GM19328 (cell line): ENCODE measurements around the gene SLC9B2.

ENCODE experiments used
- ATAC-seq: cut with Tn5 transposase; IDR thresholded peaks from one replicate; pipeline ENCODE4 v1.9.1; 2021; ENCODE audit warnings: mild to moderate bottlenecking, moderate library complexity; ENCODE audit not compliant: unreplicated experiment

SLC9B2 gene

DNA sequence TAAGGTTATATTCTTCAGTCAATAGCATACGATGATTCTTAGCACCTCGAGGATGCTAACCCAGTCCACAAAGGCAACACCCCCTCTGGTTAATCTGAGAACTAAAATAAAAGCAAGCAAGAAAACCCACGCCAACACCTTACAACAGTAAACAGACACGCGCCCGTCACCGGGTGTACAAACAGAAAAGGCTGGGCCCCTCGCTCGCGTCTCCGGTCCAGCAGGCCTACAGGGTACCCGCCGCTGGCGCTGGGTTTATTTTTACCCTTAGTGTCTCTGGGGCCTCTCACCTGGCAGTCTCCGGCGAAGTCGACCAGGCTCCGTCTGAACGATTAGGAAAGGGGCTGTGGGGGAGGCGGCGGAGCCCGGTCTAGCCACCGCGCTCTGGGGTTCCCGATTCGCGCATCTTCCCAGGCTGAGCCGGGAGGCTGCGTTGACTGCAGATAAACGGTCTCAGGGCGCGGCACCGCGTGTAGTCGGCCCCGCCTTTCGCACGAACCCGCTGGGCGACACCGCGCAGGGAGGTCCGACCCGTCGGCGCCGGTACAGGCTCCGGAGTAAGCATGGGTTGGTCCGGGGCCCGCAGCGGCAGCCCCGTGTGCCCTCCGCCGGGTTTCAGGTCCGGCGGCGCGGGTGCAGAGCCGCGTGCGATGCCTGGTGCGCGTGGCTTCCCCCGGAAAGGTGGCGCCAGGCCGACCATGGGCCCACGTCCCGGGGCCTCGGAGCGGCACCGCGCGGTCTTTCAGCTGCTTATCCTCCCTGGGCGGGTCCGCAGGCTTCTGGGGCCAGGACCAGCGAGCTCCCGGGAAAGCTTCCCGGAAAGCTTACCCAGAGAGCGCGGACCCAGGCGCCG, 441 bp downstream of the SLC9B2 start:
- peak; percentile 48 for ATAC-seq

DNA sequence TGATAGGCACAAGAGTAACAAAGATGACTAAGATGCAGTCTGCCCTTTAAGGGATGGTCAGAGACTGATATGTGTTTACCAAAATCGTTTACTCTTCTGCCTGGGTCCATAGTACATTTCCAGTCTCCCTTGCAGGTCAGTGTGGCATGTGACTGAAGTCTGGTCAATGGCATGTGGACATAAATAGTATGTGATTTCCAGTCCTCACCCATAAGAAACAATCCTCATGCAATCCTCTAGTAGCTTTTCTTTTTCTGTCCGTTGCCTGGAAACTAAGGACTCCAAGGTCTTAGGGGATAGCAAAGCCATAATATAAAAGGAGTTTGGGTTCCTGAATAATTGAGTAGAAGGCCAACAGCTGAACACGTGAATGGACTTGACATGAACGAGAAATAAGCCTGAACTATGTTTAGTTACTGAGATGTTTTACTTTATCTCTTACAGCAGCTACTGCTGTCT, 1.1 kb downstream of the SLC9B2 start:
- ATAC-seq, result no peak

DNA sequence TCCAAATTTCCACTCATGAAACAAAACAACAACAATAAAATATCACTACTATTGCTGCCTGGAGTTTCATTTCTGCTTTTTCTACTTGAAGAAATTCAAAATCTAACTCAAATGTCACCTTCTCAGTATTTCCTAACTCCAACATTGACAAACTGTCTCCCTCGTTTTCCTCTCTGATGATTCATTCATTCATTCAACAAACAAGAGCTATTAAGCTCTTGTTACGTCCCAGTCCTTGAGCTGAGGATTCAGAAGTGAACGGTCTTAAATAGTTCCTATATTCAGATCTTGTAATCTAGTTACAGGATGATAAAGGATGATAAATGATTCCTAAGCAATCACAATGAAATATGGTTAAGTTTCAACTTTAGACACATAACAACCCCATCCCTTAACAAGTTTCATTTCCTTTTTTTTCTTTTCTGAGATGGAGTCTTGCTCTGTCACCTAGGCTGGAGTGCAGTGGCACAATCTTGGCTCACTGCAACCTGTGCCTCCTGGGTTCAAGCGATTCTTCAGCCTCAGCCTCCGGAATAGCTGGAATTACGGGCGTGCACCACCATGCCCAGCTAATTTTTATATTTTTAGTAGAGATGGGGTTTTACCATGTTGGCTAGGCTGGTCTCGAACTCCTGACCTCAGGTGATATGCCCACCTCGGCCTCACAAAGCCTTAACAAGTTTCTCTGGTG, 1.7 kb downstream of the SLC9B2 start:
- peak; percentile 33 for ATAC-seq

DNA sequence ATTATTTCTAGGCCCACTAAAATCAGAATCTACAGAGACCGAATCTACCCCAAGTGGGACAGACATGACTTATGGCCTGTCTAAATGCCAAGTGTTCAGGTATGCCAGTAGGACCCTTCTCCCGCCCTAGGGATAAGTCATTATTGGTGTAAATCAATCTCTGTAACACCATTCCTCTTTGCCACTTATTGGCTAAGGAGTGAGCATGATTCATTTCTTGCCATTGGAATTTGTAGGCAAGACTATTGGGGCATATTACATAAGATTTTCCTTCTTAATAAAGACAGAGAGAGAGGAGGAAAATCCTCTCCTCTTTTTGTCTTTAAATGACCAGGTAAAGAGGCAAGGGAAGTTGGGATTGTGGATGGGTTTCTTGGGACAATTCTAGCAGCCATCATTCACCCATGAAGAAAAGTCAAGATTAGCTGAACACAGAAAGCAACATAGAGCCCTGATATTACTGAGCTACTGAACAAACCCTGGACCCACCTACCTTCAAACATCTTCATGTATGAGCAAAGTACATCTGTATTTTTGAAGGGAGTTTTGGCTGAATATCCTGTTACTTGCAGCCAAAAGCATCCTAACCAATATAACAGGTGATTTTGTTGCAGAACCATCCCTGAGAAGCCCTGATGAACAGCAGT, 2.6 kb downstream of the SLC9B2 start:
- ATAC-seq, result no peak

DNA sequence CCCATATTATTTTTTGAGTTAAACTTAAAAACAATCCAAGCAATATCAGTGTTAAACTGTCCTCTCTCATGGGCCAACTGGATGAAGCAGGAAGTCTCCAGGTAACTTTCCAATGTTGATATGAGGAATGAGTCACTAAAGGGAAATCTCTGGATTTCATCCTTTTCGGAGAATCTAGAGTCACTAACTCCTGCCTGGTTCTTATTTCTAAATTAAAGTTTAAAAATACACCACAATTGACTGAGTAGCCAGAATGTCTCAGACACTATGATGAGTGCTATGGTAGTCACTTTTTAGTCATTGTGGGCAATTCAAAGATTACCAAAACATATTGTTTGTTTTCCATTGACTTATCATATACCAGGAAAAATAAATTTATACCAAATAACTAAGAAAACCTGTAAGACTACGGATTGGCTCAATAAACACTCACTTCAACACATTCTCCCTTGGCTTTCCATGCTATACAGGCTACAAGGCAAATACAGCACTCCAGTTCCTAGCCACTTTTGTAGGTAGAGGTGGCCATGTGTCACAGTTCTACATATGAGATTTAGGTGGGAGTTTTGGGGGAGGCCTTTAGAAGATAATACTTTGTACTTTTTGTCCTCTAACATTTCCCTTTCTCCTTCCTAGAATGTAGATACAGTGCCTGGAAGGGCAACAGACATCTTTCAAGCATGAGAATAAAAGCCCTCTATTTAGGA, 8.6 kb downstream of the SLC9B2 start:
- no peak for ATAC-seq

DNA sequence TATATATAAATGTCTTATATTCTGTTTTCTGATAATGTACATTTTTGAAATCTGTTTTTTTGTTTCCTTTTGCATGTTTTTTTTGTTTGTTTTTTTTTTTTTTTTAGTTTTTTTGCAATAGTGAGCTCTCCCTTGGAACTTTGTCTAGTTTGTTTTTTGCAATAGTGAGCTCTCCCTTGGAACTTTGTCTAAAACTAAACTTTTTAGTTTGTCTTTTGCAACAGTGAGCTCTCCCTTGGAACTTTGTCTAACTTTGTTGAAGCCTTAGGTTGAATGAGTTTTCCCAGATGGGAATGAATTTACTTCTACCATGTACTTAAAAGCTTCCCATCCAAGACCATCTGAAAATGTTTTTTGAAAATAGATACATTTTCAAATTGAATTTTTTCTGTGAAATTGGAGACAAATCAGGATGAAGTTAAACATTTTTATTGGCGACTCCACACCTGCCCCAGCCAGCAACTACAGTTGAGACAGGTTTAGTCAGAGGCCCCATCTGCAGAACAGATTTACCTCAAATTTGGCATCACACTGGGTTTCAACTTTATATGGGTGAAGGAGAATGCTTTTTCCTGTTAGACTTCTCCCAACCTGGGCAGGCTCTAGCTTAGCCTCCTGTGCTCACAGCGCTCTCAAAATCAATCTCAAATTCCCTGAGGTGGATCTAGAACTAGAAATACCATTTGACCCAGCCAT, 16.0 kb downstream of the SLC9B2 start:
- no peak for ATAC-seq

DNA sequence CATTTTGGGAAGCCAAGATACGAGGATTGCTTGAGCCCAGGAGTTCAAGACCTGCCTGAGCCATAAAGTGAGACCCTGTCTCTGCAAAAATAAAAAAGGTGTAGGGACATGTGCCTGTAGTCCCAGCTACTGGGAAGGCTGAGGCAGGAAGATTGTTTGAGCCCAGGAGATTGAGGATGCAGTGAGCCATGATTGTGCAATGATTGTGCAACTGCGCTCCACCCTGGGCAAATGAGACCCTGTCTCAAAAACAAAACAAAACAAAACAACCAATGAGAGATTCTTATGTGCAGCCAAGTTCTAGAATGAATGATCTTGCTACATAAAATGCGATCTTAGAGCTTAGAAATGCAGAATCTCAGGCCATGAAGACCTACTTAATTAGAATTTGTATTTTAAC, 22.5 kb downstream of the SLC9B2 start:
- no peak for ATAC-seq

DNA sequence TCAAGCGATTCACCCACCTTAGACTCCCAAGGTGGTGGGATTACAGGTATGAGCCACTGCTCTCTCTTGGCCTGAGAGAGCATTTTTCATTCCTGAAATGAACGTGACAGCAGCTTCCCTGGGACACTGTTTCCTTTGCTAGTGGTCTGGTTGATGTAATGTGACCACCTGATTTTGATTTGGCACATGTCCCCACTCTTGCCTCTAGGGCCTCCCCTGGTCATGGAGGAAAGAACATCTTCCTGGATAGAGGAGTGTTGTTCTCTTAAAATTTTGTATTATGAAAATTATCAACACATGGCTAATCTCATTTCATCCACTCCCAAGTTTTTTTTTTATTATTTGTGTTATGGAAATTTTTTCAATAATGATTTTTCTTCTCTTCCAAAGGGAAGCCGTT, 23.8 kb downstream of the SLC9B2 start:
- no peak for ATAC-seq

DNA sequence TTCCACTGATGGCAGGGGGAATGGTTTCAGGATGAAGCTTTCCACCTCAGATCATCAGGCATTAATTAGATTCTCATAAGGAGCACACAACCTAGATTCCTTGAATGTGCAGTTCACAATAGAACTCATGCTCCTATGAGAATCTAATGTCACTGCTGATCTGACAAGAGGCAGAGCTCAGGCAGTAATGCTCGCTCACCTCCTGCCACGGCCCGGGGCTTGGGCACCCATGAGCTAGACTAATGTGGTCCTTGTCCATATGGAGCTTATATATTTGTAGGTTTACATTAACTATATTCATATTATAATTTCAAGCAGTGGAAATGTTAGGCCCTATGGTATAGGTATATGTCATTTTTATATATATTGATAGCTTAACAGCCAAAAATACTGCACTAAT, 24.4 kb downstream of the SLC9B2 start:
- no peak for ATAC-seq

DNA sequence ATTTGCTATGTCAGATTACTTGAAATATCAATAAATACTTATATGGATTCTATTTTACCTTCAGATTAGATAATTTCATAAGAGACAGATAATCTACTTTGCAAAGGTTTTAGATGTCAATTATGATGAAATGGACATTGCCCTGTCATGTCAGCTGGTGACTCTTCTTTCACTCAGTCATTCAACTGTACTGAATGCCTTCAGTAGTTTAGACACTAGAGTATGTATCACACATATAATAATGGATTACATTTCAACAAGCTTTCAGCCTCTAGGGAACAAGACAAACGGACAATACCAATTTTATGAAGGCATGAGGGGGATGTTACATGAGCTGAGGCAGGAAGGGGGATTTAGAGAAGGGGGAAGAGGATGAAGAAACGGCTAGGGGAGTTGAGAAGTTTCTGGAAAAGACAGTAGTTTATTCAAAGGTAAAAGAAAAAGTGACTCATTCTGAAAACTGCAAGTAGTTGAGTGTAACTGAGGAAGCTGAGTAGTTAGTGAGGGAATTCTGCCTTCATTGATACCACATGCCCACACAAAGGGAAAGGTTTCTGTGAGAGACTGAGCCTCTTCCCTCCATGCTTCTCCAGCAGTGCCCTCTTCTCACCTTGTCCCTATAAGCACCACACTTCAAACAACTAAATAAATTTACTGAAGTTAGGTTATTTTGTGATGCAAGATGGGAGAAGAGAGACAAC, 25.7 kb downstream of the SLC9B2 start:
- ATAC-seq, result no peak

DNA sequence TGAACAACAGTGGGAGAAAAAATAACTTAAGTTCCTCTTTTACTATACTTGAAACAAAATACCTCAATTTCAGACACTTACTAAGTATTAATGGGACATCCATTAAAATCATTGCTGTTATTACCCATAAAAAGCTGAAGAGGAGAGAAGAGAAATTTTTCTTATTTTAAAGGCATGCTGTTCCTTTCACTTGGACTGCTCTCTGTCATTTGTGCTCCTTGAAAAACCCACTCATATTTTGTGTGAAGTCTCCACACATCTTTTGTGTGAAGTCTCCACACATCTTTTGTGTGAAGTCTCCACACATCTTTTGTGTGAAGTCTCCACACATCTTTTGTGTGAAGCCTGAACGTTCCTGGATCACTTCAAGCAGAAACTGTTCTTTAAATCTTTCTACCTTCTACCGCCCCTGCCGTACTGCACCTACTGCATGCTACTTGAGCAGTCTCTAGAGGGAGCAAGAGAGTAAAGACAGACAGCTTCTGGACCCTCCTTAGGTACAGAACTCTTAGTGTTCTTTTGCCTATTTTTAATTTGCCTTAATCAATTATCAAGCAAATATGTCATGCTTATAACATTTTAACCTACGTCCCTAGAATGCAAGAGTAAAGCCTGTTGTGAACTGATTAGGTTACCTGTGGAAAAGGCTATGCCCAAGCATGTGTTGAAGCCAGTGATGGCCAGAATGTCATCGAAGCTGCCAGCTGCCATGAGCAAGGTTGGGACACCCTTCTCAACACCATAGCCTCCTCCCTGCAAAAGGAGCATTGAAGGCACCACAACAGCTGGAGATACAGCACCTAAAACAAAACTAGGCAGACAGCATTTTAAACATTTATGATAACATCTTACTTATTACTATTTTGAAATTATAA, 29.9 kb downstream of the SLC9B2 start:
- peak; percentile 97 for ATAC-seq

DNA sequence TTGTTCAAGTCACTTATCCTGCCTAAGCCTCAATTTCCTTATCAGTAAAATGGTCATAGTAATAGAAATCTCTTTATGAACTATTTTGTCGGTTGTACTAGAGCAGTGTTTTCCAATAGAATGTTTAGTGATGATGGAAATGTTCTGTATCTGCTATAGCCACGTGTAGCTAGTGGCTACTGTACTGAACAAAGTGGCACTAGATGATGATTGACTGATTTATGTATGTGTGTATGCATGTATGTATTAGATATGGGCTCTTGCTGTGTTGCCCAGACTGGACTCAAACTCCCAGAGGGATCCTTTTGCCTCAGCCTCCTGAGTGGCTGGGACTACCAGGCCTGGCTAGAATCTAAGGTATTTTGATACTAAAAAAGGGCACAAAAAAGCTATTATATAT, 32.4 kb downstream of the SLC9B2 start:
- no peak for ATAC-seq

DNA sequence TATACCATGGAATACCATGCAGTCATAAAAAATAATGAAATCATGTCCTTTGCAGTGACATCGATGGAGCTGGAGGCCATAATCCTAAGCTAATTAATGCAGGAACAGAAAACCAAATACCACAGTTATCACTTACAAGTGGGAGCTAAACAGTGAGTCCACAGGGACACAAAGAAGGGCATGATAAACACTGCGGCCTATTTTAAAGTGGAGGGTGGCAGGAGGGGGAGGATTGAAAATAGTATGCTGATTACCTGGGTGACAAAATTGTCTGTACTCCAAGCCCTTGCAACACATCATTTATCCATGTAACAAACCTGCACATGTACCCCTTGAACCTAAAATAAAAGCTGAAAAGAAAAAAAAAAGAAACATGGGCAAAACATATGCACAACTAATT, 40.4 kb downstream of the SLC9B2 start:
- ATAC-seq, result no peak

DNA sequence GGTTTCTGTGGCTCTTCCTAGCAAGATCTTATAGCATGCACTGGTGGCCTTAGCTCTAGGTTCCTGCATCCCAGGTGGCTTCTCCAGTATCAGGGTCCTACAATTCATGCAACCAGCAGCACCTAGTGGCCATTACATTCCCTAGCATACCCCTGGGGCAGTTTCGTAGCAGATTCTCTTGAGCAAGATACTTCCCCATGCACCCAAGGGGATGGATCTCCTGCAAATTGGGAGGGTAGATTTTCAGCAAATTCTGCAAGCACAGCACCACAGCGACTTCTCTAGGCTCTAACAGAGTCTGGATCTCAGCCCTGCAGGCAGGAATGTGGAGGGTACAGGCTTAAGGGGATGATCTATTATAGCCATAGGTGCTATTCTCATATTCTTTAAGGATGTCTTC, 44.0 kb downstream of the SLC9B2 start:
- peak; percentile 77 for ATAC-seq

DNA sequence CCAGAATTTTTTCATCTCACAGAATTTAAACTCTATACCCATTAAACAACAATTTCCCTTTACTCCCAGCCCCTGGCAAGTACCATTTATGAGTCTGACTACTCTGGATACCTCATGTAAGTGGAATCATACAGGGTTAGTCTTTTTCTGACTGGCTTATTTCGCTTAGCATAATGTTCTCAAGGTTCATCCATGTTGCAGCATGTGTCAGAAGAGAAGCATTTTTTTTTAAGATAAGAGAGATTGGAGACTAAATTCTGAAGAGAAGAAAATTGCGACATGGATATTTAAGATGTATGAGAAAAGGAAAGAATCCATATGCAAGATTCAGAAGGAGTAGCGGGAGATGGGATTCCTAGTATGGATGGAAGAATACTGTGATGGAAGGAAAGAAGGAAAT, 45.8 kb downstream of the SLC9B2 start:
- ATAC-seq, result no peak

DNA sequence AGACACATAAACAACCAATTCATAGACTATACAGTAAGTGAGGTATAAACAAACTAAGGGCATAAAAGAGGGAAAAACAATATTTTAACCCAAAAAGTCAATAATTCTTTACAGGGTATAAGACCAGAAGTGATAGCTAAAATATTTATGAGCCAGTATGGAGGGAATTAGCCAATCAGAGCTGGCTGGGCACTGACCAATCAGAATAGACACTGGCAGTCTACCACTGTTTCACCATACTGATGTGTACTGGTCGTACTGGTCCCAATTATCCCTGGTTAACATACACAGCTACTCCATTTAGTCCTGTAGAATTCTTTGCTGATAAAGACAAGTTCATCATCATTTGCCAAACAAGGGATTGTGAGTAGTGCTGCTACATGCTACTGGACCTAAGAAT, 47.3 kb downstream of the SLC9B2 start:
- no peak for ATAC-seq

DNA sequence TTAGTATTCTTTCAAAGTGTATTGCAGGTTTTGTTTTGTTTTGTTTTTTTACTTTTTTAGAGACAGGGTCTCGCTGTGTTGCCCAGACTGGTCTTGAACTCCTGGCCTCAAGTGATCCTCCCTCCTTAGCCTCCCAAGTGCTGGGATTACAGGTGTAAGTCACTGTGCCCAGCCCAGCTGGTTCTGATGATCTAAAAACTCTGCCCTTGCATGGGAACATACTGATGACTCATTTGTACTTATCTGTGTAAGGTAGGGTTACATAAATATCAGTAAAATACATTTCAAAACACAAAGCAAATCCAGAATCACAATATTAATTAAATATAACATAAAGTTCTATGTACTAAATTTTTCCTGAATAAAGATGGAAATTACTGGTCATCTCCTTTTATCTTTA, 49.7 kb downstream of the SLC9B2 start:
- ATAC-seq, result no peak

DNA sequence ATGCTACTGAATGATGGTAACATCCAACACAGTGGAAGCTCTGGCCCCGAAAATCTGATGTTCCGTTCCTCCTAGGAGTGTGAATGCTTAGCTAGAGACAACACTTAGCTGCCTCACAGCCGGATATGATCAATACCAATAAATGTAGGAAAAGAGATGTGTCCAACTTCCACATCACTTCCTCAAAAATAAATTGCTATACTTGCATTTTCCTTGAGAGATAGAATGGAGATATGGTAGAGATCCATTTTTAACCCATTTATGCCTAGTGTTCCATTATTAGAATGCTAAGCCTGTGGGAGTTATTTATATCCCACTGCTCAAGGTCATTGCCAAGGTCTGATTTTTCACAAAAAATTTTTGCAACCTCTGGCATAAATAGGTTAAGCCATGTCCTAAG, 51.6 kb downstream of the SLC9B2 start:
- ATAC-seq, result no peak

DNA sequence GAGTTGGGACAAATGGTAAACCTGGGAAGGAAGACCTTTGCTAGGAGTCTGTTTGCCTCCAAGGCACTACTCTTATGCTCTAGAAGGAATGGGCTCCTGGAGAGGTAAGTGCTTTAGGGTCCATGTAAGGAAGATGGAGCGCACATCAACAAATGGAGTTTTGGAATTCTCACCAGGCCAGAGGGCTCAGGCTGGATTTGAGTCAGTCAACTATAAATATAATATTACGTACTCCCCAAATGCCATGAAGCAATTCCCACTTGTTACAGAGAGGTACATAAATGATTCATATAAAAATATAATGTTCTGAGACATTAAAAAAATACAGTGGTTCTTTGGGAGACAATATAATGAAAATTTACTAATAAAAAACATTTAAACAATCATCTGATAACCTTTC, 55.4 kb downstream of the SLC9B2 start:
- ATAC-seq, result no peak
